GM21423 (cell line): ENCODE results near the gene TIGD2.

ENCODE experiments used
- ATAC-seq: cut with Tn5 transposase; IDR thresholded peaks from one replicate; pipeline ENCODE4 v1.9.1; 2021; ENCODE audit warnings: mild to moderate bottlenecking, moderate library complexity; ENCODE audit not compliant: unreplicated experiment

Gene TIGD2

GRCh38 chr4:89110986-89111832, at the start of gene TIGD2:
Gene TIGD2 (plus strand): TSS chr4:89111533. CDS start chr4:89112975, 1,442 bp downstream.
- peak; percentile 86 for ATAC-seq

DNA sequence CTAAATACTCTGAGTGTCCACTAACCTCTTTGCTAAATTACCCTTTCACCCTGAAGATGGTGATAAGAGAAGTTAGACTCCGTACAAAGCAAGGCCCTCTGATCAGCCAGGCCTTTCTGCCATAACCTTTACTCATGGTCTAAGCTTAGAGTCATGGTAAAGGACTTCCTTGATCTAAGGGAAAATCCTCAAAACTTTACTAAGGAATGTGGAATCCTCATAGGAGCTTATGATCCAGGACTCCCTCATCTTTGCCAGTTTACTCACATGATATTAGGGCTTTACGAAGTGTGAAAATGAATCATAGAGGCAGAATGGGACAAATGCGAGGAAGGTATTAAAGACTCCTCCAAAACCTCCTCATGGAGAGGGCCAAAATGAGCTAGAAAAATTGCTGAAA, 46.5 kb upstream of the TIGD2 start:
- ATAC-seq, result no peak

DNA sequence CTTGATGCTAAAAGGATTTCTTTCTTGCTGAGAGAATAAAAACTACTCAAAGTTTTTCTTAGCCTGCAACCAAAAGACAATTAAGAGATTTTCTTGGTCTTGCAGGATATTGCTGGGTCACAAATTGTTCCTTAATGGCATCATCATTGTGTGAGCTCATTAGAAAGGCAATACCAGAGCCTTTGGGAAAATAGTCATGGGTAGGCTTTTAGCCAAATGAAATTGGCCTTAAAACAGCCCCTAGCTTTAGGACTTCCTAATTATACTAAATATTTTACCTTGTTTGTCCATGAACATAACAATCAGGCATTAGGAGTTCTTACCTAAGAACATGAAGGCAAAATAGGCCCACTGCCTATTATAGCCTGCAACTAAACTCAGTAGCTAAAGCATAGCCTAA, 43.9 kb upstream of the TIGD2 start:
- no peak for ATAC-seq

DNA sequence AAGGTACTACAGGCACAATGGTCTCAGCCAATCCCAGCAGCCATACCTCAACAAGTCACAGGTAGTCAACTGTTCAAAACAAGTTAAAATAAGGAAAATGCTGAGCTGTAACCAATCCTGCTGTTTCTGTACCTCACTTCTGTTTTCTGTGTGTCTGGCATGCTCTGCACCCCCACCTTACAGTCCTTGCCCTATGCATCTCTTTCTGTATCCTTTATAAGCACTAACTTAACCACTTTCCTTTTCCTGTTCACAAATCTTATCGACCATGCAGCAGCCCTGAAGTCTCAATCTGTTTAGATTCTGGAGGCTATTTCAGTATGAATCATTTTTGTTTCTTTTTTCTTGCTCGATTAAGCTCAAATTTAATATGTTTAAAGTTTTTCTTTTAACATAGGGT, 41.9 kb upstream of the TIGD2 start:
- ATAC-seq, result peak; percentile 86

GRCh38 chr4:89070041-89070440, 41.3 kb upstream of the TIGD2 start:
- ATAC-seq, result peak; percentile 53

GRCh38 chr4:89071311-89071710, 40.0 kb upstream of the TIGD2 start:
- ATAC-seq, result no peak

DNA sequence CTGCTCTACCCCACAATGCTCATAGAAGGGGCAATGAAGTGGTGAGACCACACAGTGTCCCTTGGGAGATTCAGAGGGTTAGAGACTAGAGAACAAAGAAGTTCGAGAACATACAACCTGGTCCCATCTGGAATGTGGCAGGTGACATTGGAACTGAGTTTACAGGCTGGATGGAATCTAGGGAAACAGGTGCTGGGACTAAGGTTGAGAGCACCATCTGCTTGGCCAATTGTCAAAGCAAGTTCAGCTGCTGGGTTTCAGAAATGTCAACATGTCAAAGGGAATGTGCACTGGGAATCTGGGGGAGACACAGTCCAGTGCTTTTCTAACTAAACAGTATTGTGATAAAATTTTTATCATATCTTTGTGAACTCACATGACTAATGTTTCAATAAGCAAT, 38.4 kb upstream of the TIGD2 start:
- no peak for ATAC-seq

GRCh38 chr4:89077761-89078160, 33.6 kb upstream of the TIGD2 start:
- no peak for ATAC-seq

- no peak for ATAC-seq
Observed at GRCh38 chr4:89078300-89078699, 33.0 kb upstream of the TIGD2 start.

- ATAC-seq, result no peak
Observed at GRCh38 chr4:89099034-89099433, 12.3 kb upstream of the TIGD2 start.

- ATAC-seq, result no peak
Observed at GRCh38 chr4:89099471-89099870, 11.9 kb upstream of the TIGD2 start.

DNA sequence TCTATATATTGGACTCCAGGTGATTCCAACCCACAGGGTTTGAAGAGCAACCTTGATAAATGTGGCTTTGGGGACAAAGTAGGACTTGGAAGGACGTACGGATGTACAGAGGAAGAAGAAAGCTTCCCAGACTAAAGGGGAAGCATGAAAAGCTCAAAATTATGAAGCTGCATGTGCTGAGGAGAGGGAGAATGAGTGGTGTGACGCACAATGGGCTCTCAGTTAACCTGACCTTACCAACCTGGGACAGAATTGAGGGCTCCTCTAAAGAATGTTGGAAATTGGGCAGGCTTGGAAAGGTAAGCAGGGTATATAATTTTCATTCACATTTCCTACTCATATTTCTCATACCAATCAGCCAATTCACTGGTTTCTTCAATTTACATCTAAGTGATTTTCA, 10.5 kb upstream of the TIGD2 start:
- peak; percentile 20 for ATAC-seq

DNA sequence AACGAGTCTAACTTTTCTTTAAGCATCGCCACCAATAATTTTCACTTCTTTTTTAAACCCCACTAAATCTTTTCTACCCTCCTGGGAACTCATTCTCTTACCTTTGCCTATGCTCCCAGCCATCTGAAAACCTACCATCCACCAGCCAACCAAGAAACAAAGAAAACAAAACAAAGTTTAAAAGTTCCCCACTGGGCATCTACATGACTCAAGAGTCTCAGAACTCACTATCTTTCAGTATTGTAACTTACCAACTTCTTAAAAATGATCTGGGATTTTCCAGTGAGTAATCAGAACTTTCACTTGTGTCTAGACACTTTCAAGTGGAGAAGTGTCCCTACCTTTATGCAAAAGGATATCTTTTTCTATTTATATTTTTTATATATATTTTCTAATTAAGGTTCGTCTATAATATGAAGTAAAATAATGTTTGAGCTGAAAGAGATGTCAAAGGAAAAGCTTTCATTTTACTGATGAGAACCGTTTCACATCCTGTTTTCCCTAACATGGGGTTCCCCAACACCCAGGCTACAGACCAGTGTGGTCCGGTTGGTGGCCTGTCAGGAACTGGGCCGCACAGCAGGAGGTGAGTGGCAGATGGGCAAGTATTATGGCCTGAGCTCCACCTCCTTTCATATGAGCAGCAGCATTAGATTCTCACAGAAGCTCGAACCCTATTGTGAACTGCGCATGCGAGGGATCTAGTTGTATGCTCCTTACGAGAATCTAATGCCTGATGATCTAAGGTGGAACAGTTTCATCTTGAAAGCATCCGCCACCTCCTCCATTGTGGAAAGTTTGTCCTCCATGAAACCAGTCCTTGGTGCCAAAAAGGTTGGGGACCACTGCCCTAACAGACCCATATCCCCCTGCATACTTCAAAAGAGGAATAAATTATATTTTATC, 9.8 kb upstream of the TIGD2 start:
- peak; percentile 91 for ATAC-seq

- no peak for ATAC-seq
Observed at GRCh38 chr4:89105726-89106125, 5.6 kb upstream of the TIGD2 start.

DNA sequence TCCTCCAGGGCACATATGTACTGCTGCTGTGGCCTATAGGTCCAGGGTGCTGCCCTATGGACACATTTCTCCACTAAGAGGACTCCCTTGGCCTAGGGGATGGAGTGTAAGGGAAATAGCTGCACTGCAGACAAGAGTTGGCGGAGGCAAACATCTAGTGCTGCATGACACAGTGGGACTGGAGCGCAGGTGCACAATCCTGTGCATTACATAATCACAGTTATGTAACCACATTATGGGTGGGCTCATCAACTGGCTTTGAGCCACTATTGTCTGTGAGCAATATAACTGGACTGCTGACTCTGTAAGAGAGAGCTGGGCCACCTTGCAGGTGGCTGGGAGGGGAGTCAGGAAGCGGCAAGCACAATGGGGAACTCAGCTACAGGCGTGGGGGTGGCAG, 3.2 kb upstream of the TIGD2 start:
- ATAC-seq, result no peak

DNA sequence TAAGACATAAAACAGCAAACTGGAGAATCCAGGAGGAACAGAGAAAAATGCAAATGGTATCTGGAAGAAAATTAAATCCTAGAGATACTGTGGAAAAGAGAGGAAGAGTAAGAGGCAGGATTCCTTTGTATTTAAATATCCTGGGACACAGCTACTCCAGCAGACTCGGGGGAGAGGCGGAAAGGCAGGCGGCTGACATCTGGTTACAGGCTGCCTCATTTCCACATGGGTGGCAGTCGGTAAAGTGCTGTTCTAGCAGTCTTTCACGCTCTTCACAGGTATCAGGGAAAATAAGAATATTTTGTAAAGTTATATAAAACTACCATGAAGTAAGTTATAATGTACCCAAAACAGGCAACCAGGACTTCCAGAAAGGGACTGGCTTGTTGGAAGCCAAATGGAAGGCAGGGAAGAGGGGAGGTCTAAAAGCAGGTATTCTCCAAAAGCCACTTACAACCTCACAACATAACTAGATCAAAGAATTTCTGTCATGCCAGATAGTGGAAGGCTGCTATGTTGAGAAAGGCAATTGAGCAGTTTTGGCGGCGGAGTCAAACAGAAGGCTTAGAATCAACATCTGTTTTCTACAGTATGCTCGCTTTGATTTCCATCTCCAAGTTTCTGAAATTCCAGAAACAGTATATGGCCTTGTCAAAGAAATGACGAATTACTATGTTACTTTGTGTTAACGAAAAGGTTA, 1.3 kb upstream of the TIGD2 start:
- no peak for ATAC-seq

DNA sequence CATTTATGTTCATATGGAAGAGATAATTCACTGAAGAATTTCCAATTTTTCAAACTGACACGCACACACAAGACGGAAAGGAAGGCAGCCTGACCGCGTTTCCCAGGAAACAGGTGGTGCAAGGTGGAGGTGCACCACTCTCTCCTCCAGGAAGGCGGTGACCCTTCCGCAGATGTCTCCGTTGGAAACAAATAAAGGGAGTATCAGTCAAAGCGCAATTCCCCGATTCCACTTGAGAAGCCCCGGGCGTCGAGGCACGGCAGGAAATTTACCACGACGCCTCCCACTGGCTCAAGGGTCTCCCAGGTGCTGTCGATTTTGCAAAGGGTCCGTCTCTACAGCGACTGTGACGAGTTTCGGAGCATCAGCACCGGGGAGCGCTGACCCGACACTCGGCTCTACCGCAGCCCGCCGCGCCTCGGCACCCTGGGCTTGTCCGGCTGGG, 770 bp upstream of the TIGD2 start:
- ATAC-seq, result no peak

GRCh38 chr4:89111833-89112563, 665 bp downstream of the TIGD2 start:
- no peak for ATAC-seq

DNA sequence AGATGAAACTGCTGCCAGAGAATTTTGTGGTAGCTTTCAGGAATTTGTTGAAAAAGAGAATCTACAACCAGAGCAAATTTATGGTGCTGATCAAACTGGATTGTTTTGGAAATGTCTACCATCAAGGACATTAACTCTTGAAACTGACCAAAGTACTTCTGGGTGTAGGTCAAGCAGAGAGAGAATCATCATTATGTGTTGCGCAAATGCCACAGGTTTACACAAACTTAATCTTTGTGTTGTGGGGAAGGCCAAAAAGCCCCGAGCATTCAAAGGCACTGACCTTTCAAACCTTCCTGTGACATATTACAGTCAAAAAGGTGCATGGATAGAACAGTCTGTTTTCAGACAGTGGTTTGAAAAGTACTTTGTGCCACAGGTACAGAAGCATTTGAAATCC, 2.1 kb downstream of the TIGD2 start:
- ATAC-seq, result no peak

DNA sequence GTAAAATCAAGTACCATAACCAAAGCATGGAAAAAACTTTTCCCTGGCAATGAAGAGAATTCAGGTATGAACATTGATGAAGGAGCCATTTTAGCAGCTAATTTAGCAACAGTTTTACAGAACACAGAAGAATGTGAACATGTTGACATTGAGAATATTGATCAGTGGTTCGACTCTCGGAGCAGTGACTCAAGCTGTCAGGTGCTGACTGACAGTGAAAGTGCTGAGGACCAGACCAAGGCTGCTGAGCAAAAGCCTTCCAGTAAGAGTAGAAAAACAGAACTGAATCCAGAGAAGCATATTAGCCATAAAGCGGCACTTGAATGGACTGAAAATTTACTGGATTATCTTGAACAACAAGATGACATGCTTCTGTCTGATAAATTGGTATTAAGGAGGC, 2.8 kb downstream of the TIGD2 start:
- no peak for ATAC-seq

DNA sequence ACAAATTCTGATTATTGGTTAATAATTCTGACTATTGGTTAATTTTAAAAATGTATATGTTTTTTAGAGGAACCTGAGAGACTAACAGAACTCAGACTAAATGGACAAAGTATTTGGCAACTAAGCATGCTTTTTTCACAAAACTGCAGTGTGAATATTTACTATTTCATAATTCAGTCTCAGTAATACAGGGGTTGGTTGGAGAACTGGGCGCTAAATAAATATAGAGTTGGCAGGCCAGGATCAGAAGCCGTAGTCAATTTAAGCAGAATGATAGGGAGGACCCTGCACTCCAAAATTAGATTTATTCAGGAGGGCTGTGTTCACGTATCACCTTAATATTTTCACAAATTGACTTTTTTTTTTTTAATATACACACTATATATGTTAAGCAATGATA, 5.8 kb downstream of the TIGD2 start:
- ATAC-seq, result no peak
